HG02623 (cell line): ENCODE results near the gene BACH2.
"Not testable (repeated sequence)": the region's sequence is repeated elsewhere in the genome, so short reads cannot be mapped to it uniquely, and the experiment has no call there.

Experiments used
- ATAC-seq: cut with Tn5 transposase; IDR thresholded peaks from one replicate; pipeline ENCODE4 v1.9.1; 2021; ENCODE audit warnings: moderate library complexity; ENCODE audit not compliant: unreplicated experiment

BACH2 gene

DNA sequence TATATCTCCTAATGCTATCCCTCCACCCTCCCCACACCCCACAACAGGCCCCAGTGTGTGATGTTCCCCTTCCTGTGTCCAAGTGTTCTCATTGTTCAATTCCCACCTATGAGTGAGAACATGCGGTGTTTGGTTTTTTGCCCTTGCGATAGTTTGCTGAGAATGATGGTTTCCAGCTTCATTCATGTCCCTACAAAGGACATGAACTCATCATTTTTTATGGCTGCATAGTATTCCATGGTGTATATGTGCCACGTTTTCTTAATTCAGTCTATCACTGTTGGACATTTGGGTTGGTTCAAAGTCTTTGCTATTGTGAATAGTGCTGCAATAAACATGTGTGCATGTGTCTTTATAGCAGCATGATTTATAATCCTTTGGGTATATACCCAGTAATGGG is 163.0 kb downstream of the BACH2 start:
- not testable (repeated sequence) for ATAC-seq

DNA sequence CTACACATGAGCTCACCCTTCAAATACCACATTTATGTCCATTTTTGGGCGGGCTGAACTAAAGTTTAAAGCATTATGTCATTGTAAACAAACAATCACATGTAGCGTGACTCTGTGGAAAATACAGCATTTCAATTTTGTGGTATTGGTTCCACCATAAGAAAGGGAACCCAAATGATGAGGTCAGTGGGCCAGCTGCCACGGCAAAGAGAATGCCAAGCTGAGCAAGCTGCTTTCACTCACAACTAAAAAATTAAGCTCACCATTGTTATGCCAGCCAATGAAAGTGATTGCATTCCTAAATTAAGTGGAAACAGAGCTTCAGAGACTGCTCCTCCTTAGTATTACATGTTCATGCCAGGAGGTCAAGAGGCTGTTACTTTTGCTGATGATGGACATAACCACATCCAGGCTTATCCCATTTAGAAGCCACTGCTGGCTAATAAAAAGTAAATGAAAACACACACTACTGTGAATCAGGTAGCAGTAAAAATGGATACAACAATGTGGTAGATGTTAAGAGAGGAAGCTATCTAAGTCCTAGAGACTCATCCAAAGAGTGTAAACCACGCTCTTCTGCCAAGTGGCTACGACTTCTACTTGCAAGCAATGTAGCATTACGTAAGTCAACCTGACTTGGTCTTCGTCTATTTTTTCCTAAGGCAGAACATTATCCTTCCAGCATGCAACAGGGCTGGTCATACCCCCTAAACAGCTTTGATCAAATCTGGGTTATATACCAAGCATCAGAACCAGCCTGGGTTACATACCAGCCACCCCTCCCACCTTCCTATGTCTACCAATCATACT is 164.8 kb downstream of the BACH2 start:
- ATAC-seq = no peak

DNA sequence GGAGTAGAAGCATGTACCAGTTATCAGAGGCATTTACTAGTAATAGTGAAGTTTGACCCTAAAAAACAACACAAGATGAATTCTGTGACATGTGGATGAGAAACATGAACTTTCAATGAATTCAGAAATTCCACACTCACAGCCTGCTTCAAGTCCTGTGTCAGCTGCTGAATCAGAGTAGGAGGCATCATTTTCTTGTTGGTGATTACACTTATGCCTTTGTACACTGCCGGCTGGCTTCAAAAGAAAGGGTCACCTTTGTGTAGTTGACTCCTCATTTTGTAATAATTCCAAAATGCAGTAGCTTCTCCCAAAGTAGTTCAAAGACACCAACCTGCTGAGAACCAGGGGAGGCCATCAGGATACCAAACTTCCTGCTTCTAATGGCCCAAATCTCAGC is 165.5 kb downstream of the BACH2 start:
- no peak for ATAC-seq

- not testable (repeated sequence) for ATAC-seq
Measured at GRCh38 chr6:90128687-90129086, 168.0 kb downstream of the BACH2 start.

- ATAC-seq = no peak
Measured at GRCh38 chr6:90127595-90127994, 169.0 kb downstream of the BACH2 start.

DNA sequence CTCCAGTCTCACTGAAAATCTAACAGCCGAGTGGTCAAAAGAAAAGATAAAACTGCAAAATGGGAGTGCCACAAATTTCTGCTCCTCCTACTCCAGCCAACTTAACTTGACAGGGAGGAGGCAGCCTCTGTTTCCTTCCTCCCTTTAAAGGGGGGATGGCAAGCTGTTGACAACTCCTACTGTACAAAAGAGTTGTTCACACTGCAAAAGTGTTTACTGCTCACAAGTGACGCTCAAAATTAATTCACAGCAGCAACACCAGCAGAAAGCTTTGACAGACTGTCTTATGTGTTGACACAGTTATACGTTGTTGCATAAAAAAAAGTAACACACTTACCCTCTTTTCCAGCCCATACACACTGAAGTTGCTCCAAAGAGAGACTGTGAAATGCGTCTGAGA is 169.8 kb downstream of the BACH2 start:
- no peak for ATAC-seq

- no peak for ATAC-seq
Measured at GRCh38 chr6:90126181-90126580, 170.5 kb downstream of the BACH2 start.

DNA sequence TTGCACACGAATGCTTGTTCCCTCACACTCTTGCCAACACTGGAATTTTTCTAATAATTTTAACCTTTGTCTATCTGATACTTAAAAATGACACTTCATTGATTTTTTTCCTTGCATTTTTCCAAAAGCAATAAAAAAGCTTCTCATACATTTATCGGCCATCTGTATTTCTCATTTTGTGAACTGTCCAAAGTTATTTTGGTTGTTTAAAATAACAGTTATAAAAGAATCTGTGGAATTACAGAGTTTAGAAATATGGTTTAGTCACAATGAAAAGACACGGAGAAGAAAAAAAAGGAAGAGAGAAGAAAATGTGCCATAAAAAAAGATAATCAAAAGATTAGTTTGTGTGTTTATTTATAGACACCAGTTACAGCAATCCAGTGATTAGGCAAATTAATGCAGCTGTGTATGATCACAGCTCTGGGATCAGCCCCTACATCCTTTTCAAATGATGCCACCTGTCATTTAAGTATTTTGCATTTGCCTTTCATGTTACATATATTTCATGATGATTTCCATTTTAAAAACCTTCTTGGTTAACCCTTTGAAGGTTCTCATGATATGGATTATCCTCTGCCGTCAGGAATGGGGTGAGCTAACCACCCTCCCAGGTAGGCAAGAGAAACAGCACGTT is 171.7 kb downstream of the BACH2 start:
- ATAC-seq = no peak

GRCh38 chr6:90123831-90124230 is 172.8 kb downstream of the BACH2 start:
- no peak for ATAC-seq

GRCh38 chr6:90121982-90122381 is 174.7 kb downstream of the BACH2 start:
- no peak for ATAC-seq

DNA sequence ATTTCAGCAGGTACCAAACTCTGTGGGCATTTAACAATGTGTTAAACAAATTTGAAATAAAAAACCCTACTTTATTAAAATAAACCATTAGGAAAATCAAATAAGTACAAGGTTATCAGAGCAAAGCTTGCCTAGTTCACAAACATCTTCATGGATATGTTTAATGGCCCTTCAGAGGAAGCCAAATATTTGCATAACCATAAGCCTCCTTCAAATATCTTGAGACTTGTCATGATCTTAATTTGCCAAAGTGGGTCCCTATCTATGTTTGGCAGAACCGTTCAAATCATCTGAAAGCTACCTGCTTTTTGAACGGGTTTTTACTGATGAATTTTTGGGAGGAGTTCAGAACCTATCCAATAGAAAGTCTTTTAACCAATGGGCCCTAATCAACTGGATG is 176.3 kb downstream of the BACH2 start:
- ATAC-seq = no peak

DNA sequence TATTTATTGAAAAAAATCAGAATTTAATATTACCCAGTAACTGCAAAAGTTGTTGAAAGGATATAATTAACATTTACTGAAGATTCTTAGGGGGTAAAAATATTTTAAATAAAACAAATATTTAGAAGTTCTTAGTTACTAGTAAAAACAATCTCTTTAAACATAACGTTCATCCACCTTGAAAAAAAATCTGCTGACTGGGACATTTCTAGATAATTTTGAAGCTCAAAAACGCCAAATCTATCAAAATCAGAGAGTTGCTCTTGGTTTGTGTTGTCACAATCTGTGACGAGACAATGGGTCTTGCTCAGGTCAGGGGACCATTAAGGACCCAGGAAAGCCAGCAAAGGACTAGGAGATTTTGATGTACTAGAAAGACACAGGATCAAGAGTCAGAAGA is 177.0 kb downstream of the BACH2 start:
- no peak for ATAC-seq

DNA sequence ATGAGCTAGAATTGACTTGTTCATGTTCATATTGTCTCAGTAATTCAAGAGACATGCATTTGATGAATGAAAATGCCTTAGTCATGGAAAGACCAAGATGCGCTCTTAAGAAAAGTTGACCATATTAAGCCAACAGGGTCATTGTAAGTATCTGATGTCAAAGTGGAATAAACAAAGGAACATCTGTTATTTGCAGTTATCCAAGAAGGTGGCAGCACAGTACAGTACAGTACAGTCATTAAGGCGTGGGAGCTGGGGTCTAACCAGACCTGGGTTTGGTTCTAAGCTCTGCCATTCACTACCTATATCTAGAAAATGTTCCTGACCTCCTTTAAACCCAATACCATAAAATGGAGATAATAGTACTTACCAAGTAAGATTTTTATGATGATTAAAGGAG is 178.1 kb downstream of the BACH2 start:
- ATAC-seq = no peak

DNA sequence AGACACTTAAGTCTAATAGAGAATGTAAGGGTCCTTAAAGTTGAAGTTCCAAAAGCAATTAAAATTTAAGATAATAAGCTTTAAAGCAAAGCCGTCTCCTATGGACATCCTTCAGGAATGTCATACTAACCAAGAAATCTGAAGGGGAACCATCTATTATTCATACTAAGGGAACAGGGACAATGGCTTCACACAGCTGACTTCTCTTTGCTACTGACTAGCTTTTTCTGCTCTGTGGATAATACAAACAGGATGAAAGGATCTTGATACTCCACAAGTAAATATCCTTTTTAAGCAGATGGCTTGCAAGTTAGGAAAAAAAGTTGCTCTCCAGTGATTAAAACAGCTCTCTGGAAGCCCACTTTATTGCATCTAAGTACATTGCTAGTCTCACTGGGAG is 178.6 kb downstream of the BACH2 start:
- no peak for ATAC-seq

DNA sequence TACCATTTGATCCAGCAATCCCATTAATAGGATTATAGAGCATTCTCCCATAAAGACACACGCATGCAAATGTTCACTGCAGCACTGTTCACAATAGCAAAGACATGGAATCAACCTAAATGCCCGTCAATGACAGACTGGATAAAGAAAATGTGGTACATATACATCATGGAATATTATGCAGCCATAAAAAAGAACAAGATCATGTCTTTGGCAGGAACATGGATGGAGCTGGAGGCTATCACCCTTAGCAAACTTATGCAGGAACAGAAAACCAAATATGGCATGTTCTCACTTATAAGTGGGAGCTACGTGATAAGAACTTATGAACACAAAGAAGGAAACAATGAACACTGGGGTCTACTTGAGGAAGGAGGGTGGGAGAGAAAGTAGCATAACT is 180.5 kb downstream of the BACH2 start:
- not testable (repeated sequence) for ATAC-seq

DNA sequence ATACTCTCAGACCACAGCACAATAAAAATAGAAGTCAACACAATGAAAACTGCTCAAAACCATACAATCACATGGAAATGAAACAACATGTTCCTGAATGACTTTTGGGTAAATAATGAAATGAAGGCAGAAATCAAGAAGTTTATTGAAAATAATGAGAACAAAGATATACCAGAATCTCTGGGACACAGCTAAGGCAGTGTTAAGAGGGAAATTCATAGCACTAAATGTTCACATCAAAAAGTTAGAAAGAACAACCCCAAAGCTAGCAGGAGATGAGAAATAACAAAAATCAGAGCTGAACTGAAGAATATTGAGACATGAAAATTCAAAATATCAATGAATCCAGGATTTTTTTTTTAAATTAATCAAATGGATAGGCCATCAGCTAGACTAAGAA is 183.3 kb downstream of the BACH2 start:
- no peak for ATAC-seq

- no peak for ATAC-seq
Measured at GRCh38 chr6:90111387-90111786, 185.3 kb downstream of the BACH2 start.

DNA sequence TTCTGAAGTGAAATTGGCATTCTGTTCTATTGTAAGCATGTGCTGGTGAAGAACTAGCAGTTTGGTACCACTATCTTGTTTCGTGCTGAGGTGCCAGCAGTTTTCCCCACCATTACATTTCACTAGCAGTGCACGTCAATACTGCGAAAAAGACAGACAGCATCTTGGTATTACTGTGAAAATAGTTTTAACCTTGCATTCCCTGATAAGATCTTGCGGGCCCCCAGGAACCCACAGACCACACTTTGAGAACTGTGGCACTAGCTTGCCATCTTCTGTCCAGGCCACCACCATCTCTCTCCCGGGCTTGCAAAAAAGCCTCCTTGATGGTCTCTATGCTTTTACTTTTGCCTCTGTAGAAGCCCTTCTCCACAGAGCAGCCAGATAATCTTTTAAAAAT is 185.7 kb downstream of the BACH2 start:
- no peak for ATAC-seq

GRCh38 chr6:90109141-90109540 is 187.5 kb downstream of the BACH2 start:
- ATAC-seq = no peak

GRCh38 chr6:90107771-90108282 is 188.8 kb downstream of the BACH2 start:
- ATAC-seq = peak; percentile 91

- no peak for ATAC-seq
Measured at GRCh38 chr6:90107371-90107770, 189.3 kb downstream of the BACH2 start.

DNA sequence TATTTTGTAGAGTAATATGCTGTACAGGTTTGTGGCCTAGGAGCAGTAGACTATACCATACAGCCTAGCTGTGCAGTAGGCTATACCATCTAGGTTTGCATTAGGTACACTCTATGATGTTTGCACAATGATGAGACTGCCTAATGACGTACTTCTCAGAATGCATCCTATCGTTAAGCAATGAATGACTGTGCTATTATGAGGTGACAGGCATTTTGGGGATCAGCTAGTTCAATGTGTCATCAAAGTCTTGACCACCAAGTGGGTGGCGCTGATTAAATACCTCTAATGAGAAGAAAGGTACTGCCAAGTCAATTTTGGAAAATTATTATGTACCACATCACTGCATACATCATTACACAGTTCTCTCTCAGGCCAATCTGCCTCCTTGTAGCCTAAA is 190.2 kb downstream of the BACH2 start:
- no peak for ATAC-seq
